H1 (cell line): ENCODE measurements around the gene BCL2A1. TPM values are rescaled to one million over a fixed set of nuclear protein-coding genes. Genes with fewer than 3 reads are reported as not detected.

ENCODE experiments used
- NANOG ChIP-seq: IDR thresholded peaks from 2 replicates; pipeline ENCODE4 v1.6.1; 2011; ENCODE audit warnings: low read length, low read depth, mild to moderate bottlenecking, inconsistent platforms; ENCODE audit not compliant: insufficient read depth, poor library complexity, severe bottlenecking
- POLR2AphosphoS5 ChIP-seq: IDR thresholded peaks from 2 replicates; pipeline ENCODE4 v1.6.1; 2011; ENCODE audit warnings: low read depth, low read length
- SUZ12 ChIP-seq: fragments of 200-600 bp; sonication (generic); IDR thresholded peaks from 2 replicates; pipeline ENCODE4 v1.6.1; 2012; ENCODE audit warnings: mild to moderate bottlenecking, inconsistent platforms, low read length, moderate library complexity, mixed read lengths
- polyA plus RNA-seq, 7 experiments: library from polyadenylated mRNA; depleted of rRNA in 3 of 7; stranded (reverse) in 5 of 7; unstranded in 2 of 7; fragments of >200 nt in 5 of 7; fragments of 200-250 nt in 2 of 7; gene quantifications; 1 replicate in 5 of 7; 2 replicates in 1 of 7; 4 replicates in 1 of 7; pipeline versions ENCODE4 v1.2.1 to v1.2.3, GENCODE V29; 2011 to 2013; ENCODE audit warnings: missing spikeins in 2 of 7, mixed read lengths in 2 of 7
- total RNA-seq: library from RNA; stranded (reverse); fragmentation: NEBNext Ultra II Directional; extraction: Animal tissue kit (Norgen Biotek cat#: 25700); gene quantifications from 2 replicates; pipeline ENCODE4 v1.2.1, GENCODE V29; 2021

BCL2A1 gene
- total and polyA plus RNA-seq, 2 of the 8 experiments (the other 6 are each of a cell fraction or from before 2014, with no cell fraction given) = not detected

GRCh38 chr15:79924379-79924778 lies 46.6 kb downstream of the BCL2A1 start (continued):
- no peak for TF ChIP-seq POLR2AphosphoS5
- TF ChIP-seq NANOG = no peak
- TF ChIP-seq SUZ12 = no peak
